Neural crest cell (in vitro differentiated cells): Measurements from ENCODE around the gene LY6G6C. TPM values are rescaled to one million over a fixed set of nuclear protein-coding genes. Genes with fewer than 3 reads are reported as not detected.

ENCODE experiments used
- DNase-seq: peaks from one replicate; pipeline ENCODE4 v3.0.0; 2021; ENCODE audit warnings: low read depth, mixed read lengths, low spot score
- H3K27ac Mint-ChIP-seq: one replicate; pipeline ENCODE4 v1.8.0; 2021; ENCODE audit warnings: mild to moderate bottlenecking, mixed read lengths; ENCODE audit not compliant: unreplicated experiment
- H3K27me3 Mint-ChIP-seq: 2 replicates; pipeline ENCODE4 v1.8.0; 2021; ENCODE audit warnings: low read depth, mild to moderate bottlenecking, mixed read lengths
- H3K36me3 Mint-ChIP-seq: 2 replicates; pipeline ENCODE4 v1.8.0; 2021; ENCODE audit warnings: low read depth, mild to moderate bottlenecking, mixed read lengths
- H3K4me1 Mint-ChIP-seq: 2 replicates; pipeline ENCODE4 v1.8.0; 2021; ENCODE audit warnings: mixed read lengths
- H3K4me3 Mint-ChIP-seq: one replicate; pipeline ENCODE4 v1.8.0; 2021; ENCODE audit warnings: mild to moderate bottlenecking, mixed read lengths
- H3K9me3 Mint-ChIP-seq: 2 replicates; pipeline ENCODE4 v1.8.0; 2021; ENCODE audit warnings: mixed read lengths
- total RNA-seq: library from RNA; stranded (reverse); gene quantifications from 2 replicates; pipeline ENCODE4 v1.2.1, GENCODE V29; 2021
- TF ChIP-seq, protein P1 (sequence below): fragments of 200-600 bp; sonication (generic); conservative IDR thresholded peaks from 2 replicates; pipeline ENCODE4 v1.5.0; 2021; ENCODE audit warnings: antibody characterized with exemption, mild to moderate bottlenecking

Gene LY6G6C
- total RNA-seq, 1 donor from 2014 or later, result 1.2 TPM

DNA sequence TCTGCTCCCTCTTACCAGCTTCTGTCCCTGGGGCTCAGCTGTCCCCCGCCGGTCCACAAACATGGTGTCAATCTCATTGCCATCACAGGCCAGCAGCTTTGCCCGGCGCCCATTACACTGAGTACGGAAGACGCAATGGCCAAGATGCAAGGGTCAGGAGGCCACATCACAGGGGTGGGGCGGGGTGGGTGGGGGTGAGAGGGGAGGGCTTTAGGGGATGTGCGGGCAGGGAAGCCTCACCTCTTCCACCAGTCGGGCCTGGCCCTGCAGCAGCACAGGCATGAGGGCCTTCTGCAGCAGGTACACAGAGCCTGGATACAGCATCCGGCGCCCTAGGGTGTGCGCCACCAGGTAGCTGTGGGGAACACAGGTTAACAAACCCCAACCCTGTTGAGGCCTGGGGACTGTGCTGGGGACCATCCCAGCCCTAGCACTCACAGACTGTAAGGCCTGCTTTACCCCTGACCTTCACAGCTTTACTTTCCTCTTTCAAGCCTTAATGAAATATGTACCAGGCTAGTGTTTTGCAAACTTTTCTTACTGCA is 29.9 kb downstream of the LY6G6C start:
- H3K9me3 Mint-ChIP-seq, result no peaks in the 10 kb centered on the region
- no peak for DNase-seq
- no peaks in the 10 kb centered on the region for H3K4me1 Mint-ChIP-seq
- no peak overlapping the region for H3K27ac Mint-ChIP-seq
- H3K4me3 Mint-ChIP-seq, result no peak overlapping the region
- TF ChIP-seq, protein P1, sequence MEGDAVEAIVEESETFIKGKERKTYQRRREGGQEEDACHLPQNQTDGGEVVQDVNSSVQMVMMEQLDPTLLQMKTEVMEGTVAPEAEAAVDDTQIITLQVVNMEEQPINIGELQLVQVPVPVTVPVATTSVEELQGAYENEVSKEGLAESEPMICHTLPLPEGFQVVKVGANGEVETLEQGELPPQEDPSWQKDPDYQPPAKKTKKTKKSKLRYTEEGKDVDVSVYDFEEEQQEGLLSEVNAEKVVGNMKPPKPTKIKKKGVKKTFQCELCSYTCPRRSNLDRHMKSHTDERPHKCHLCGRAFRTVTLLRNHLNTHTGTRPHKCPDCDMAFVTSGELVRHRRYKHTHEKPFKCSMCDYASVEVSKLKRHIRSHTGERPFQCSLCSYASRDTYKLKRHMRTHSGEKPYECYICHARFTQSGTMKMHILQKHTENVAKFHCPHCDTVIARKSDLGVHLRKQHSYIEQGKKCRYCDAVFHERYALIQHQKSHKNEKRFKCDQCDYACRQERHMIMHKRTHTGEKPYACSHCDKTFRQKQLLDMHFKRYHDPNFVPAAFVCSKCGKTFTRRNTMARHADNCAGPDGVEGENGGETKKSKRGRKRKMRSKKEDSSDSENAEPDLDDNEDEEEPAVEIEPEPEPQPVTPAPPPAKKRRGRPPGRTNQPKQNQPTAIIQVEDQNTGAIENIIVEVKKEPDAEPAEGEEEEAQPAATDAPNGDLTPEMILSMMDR, result no peak
- H3K36me3 Mint-ChIP-seq, result peaks cover 6% of the 10 kb centered on the region
- no peaks in the 10 kb centered on the region for H3K27me3 Mint-ChIP-seq

DNA sequence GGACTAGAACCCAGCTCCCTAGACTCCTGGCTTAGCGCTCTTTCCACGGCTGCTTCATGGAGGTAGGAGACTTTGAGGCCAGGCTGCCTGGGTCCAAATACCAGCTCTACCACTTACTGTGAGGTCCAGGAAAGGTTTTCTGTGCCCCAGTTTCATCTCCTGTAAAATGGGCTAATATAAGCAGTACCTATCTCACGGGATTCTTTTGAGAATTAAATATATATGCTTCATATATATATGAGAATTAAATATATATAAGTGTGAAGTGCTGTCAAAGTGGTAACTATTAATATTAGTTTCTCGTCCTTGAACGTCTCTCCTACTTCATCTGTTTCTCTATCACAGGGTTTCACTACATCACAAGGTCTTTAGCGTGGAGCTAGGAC is 30.5 kb downstream of the LY6G6C start:
- peaks cover 9% of the 10 kb centered on the region for H3K36me3 Mint-ChIP-seq
- DNase-seq, result no peak
- H3K4me3 Mint-ChIP-seq, result no peak overlapping the region
- TF ChIP-seq, protein P1, result no peak
- no peaks in the 10 kb centered on the region for H3K4me1 Mint-ChIP-seq
- no peaks in the 10 kb centered on the region for H3K9me3 Mint-ChIP-seq
- peak overlapping the region; percentile 83 for H3K27ac Mint-ChIP-seq
- H3K27me3 Mint-ChIP-seq, result no peaks in the 10 kb centered on the region

DNA sequence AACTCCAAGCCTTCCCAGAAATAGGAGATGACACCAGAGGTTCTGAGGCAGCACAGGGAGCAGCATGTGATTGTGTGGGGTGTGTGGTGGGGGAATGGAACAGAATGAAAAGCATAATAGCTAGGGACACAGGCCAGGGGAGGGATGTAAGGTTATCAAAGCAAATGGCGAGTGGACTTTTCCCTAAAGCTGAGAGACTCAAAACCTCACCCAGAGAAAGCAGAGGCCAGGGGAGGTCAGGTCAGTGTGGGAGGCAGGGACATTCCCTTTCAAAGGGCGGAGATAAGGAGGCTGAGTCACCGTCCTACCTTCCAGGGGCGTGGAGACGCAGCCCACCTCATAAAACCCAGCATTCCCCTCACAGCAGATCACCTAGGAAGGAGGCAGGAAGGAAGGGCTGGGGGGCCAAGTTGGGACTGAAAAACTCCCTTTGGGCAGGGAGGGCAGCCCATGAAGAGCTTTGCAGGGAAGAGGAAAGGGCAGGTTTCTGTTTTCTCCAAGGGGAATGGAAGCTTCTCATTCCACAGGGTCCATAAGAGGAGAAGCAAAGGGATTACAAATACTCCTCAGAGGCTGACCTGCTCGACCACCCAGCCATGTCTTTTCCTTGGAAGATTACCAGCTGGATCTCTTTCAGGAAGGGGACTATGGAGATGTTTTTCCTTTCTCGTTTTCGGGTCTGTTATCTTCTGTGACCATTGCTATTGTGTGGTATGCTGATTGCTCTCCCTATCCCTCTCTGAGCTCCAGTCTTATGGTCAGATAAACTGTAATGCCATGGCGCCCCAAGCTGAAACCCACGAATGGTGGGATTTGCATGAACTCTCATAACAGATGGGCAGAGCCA is 31.1 kb downstream of the LY6G6C start:
- no peak overlapping the region for H3K4me3 Mint-ChIP-seq
- H3K36me3 Mint-ChIP-seq, result peaks cover 9% of the 10 kb centered on the region
- DNase-seq, result no peak
- H3K4me1 Mint-ChIP-seq, result no peaks in the 10 kb centered on the region
- TF ChIP-seq, protein P1, result no peak
- H3K27ac Mint-ChIP-seq, result peak overlapping the region; percentile 83
- no peaks in the 10 kb centered on the region for H3K9me3 Mint-ChIP-seq
- H3K27me3 Mint-ChIP-seq, result no peaks in the 10 kb centered on the region

DNA sequence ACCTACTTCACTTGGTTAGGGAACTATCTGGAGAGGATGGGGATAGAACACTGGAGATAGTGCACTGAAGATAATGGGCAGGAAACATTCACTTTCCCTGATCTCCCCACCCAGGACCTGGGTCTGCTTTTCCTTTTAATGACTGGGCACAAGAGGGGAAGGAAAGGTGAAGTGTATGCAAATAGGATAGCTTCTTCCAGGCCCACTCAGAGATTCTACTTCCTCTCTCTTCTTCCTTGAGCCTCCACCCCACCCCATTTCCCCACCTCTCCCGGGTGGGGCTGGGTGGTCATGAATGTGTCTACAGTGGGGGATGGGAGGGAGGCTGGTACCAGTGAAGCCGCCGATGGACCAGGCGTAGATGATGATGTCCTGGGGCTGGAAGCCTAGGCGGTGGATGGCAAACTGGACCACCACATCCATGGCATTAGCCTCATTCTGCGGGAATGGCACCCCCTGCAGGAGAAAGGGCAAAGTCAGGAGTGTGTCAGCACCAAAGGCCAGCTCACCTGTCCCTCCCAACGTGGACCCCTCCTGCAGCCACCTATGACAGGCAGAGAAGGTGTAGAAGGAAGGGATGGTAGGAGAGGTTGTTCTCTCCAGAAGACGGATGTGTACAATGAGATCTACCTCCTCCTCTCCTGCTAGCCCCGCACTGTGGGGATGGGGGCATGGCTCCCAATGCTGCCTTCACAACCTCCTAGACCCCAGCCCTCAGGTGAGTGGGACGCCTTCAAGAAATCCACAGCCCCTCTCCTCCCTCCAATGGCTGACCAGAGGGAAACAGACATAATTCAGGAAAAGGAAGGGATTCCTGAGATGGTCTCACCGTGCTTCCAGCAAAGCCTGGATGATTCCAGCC is 32.1 kb downstream of the LY6G6C start:
- no peak overlapping the region for H3K4me3 Mint-ChIP-seq
- no peak overlapping the region for H3K27ac Mint-ChIP-seq
- no peaks in the 10 kb centered on the region for H3K27me3 Mint-ChIP-seq
- no peaks in the 10 kb centered on the region for H3K9me3 Mint-ChIP-seq
- no peak for DNase-seq
- H3K4me1 Mint-ChIP-seq, result no peaks in the 10 kb centered on the region
- peaks cover 6% of the 10 kb centered on the region for H3K36me3 Mint-ChIP-seq
- TF ChIP-seq, protein P1, result peak; percentile 41

DNA sequence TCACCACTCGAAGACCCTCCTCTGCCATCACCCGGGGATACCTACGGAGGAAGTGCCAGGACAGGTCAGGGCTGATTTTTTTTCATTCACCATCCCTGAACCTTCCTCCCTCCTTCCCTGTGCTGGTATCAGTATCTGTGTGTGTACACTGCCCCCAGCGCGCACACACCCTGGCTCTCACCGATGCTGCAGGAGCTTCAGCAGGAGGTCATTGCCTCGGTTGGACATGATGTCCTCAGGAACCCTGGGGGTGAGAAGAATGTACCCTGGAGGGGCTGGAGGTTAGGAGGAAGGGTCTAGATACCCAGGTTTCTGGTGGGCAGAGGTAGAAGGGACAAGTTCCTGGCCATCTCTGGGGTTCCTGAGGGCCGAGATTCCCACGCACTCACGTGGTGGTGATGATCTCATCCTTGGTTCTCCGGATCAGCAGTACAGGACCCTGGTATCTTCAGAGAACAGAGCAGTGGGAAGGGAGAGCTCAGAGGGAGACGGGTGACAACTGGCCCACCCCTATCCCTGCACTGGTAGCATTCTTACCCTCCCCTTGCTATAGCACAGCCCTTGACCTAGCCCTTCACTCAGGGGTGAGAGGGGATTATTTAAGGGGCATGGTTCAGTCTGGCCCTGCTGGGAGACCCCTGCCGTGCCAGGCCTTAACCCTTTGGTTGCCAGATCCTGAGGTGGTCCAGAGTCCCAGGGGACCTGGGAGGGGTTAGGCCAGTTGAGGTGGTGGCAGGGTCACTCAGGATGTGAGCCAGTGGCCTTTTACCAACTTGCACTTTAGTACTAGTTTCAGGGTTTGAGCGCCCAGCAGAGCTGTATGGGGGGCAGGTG is 33.5 kb downstream of the LY6G6C start:
- H3K27me3 Mint-ChIP-seq, result no peaks in the 10 kb centered on the region
- peaks cover 6% of the 10 kb centered on the region for H3K4me1 Mint-ChIP-seq
- H3K36me3 Mint-ChIP-seq, result peaks cover 6% of the 10 kb centered on the region
- no peak overlapping the region for H3K4me3 Mint-ChIP-seq
- TF ChIP-seq, protein P1, result no peak
- H3K27ac Mint-ChIP-seq, result peak overlapping the region; percentile 57
- no peaks in the 10 kb centered on the region for H3K9me3 Mint-ChIP-seq
- no peak for DNase-seq
